ENCODE data around the gene MAN1C1. TPM values are rescaled to one million over a fixed set of nuclear protein-coding genes. Genes with fewer than 3 reads are reported as not detected.
A peak's percentile ranks its signal among the peaks of the same experiment; 100 is the strongest.

The MAN1C1 gene
- total RNA-seq, 1 experiment from 2014 or later = 16.8 TPM

DNA sequence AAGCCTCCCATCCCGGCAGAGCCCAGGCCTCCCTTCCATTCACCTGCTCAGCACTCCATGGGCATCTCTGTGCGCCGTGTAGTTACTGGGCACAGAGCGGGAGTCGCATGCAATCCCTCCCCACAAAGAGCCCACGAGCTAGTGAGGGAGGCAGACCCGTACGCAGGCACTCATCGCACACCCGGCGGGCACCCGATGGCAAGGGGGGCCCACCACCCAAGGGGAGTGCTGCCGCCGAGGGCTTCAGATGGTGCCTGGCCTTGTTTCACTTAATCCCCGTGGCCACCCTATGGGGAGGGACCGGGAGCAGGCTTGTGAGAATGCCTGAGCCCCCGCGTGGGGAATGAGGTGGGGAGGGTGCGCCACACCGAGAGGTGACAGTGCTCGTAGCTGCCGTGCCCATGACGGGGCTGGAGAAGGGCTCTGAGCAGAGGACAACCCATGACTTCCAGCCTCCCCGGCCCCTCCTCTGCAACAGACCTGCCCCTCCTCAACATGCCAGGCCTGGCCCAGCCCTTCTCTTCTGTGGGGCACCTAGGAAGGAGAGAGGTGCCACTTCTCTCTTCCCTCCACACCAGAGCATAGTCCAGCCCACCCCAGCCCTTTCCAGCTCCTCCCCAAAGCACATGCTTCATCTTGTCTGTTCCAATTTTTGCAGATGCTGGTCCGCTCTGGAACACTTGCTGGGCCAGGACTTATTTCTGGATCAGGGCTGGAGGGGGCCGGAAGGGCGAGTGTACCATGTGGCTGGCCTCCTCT, 153.2 kb downstream of the MAN1C1 start:
- Mint-ChIP-seq H3K9me3 (no peaks in the 10 kb centered on the region), H3K27ac (no peak overlapping the region), H3K4me1 (peaks cover 48% of the 10 kb centered on the region), H3K36me3 (no peaks in the 10 kb centered on the region), H3K27me3 (ENCODE audit: low read depth) (no peaks in the 10 kb centered on the region; the same call in 1 of the 2 replicates), H3K4me3 (no peak overlapping the region)
- CTCF ChIA-PET = interaction anchor here (0.9 kb wide), 1 partner anchor 28 kb away, joined by 4 read pairs; no protein-coding TSS in a partner anchor
- POLR2A ChIA-PET = no interaction called here
- no peak for ATAC-seq
- TF ChIP-seq, protein P1, sequence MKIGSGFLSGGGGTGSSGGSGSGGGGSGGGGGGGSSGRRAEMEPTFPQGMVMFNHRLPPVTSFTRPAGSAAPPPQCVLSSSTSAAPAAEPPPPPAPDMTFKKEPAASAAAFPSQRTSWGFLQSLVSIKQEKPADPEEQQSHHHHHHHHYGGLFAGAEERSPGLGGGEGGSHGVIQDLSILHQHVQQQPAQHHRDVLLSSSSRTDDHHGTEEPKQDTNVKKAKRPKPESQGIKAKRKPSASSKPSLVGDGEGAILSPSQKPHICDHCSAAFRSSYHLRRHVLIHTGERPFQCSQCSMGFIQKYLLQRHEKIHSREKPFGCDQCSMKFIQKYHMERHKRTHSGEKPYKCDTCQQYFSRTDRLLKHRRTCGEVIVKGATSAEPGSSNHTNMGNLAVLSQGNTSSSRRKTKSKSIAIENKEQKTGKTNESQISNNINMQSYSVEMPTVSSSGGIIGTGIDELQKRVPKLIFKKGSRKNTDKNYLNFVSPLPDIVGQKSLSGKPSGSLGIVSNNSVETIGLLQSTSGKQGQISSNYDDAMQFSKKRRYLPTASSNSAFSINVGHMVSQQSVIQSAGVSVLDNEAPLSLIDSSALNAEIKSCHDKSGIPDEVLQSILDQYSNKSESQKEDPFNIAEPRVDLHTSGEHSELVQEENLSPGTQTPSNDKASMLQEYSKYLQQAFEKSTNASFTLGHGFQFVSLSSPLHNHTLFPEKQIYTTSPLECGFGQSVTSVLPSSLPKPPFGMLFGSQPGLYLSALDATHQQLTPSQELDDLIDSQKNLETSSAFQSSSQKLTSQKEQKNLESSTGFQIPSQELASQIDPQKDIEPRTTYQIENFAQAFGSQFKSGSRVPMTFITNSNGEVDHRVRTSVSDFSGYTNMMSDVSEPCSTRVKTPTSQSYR (CRISPR knock-in tag; IDR thresholded peaks at IDR 0.05) = no peak
- TF ChIP-seq USF1 (CRISPR knock-in tag; IDR thresholded peaks at IDR 0.05) = no peak
- TF ChIP-seq MYBL2 (CRISPR knock-in tag; IDR thresholded peaks at IDR 0.05) = no peak
- no peak for TF ChIP-seq ELF4 (CRISPR knock-in tag; IDR thresholded peaks at IDR 0.05; ENCODE audit: low read depth)
- TF ChIP-seq ZNF423 (CRISPR knock-in tag; IDR thresholded peaks at IDR 0.05) = no peak
- no peak for TF ChIP-seq MXD4 (CRISPR knock-in tag; IDR thresholded peaks at IDR 0.05; ENCODE audit: borderline replicate concordance)
- TF ChIP-seq, protein P2, sequence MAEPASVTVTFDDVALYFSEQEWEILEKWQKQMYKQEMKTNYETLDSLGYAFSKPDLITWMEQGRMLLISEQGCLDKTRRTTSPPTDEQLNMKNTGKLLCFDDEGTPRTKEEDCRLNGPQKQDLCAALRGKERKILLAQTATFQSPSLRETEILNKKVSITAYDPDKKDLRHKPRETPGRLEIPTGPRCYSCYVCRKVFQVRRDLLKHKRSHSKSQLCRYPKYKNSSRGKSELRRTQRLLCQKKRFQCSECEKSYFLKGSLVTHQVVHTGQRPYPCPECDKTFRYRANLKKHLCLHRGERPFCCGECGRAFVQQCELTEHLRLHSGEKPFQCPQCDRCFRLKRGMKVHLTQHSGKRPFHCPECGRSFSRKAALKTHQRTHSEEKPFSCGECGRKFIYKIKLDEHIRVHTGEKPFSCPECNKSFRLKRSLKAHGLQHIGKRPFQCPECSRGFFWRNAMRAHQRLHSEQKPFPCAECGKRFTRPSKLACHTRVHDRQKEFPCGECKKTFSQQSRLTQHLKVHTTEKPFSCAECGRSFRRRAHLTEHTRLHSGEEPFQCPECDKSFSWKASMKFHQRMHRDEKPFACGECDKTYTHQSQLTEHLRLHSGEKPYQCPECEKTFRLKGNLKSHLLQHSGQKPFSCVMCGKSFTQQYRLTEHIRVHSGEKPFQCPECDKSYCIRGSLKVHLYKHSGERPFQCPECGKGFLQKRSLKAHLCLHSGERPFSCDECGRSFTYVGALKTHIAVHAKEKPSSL (CRISPR knock-in tag; conservative IDR thresholded peaks at IDR 0.05) = no peak
- TF ChIP-seq, protein P3, sequence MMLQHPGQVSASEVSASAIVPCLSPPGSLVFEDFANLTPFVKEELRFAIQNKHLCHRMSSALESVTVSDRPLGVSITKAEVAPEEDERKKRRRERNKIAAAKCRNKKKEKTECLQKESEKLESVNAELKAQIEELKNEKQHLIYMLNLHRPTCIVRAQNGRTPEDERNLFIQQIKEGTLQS (CRISPR knock-in tag; conservative IDR thresholded peaks at IDR 0.05) = no peak
- no peak for DNase-seq (ENCODE audit: low spot score)

- no peak for DNase-seq (ENCODE audit: low spot score)
- ATAC-seq = no peak
- TF ChIP-seq ZBTB43 (CRISPR knock-in tag; IDR thresholded peaks at IDR 0.05) = no peak
- TF ChIP-seq GTF2I (CRISPR knock-in tag; conservative IDR thresholded peaks at IDR 0.05) = no peak
- TF ChIP-seq, protein P1 (CRISPR knock-in tag; IDR thresholded peaks at IDR 0.05) = no peak
- Mint-ChIP-seq H3K9me3 (no peaks in the 10 kb centered on the region), H3K27ac (peak overlapping the region; percentile 66; the same call in 1 of the 2 replicates), H3K4me1 (peaks cover 52% of the 10 kb centered on the region), H3K36me3 (no peaks in the 10 kb centered on the region), H3K27me3 (ENCODE audit: low read depth) (no peaks in the 10 kb centered on the region; the same call in 1 of the 2 replicates), H3K4me3 (no peak overlapping the region)
- ChIA-PET POLR2A (no interaction called here), CTCF (interaction anchor here (0.9 kb wide), 1 partner anchor 28 kb away, joined by 4 read pairs; no protein-coding TSS in a partner anchor)
Observed at GRCh38 chr1:25770541-25771220, 154.1 kb downstream of the MAN1C1 start.

Measured in WTC11 (cell line).